Spleen (tissue), 11 donors: ENCODE results near the gene PEAK3. TPM values are rescaled to one million over a fixed set of nuclear protein-coding genes. Genes with fewer than 3 reads are reported as not detected.

Experiments used
- DNase-seq: peaks from one replicate; pipeline ENCODE4 v3.0.0-alpha.2; 2020
- H3K27ac ChIP-seq, 8 donors: fragments of 200-600 bp; sonication (generic) in 7 of 8; 1 replicate in 4 of 8; 2 replicates in 4 of 8; pipeline versions ENCODE4 v1.5.0 to v1.8.0; 2016 to 2021; ENCODE audit warnings: inconsistent platforms in 4 of 8, mild to moderate bottlenecking in 4 of 8, moderate library complexity in 1 of 8
- H3K27me3 ChIP-seq, 7 donors: fragments of 200-600 bp; sonication (generic) in 6 of 7; replicated peaks in 1 of 7; 1 replicate in 4 of 7; 2 replicates in 3 of 7; pipeline versions ENCODE4 v1.5.0 to v1.8.0; 2016 to 2021; ENCODE audit warnings: inconsistent platforms in 3 of 7, mild to moderate bottlenecking in 1 of 7
- H3K36me3 ChIP-seq, 6 donors: fragments of 200-600 bp; sonication (generic) in 5 of 6; 1 replicate in 4 of 6; 2 replicates in 2 of 6; pipeline versions ENCODE4 v1.5.0 to v1.8.0; 2016 to 2021; ENCODE audit warnings: inconsistent platforms in 2 of 6
- H3K4me1 ChIP-seq, 6 donors: fragments of 200-600 bp; sonication (generic) in 5 of 6; 1 replicate in 3 of 6; 2 replicates in 3 of 6; pipeline versions ENCODE4 v1.5.0 to v1.8.0; 2016 to 2021; ENCODE audit warnings: inconsistent platforms in 3 of 6
- H3K4me3 ChIP-seq, 8 donors: fragments of 200-600 bp; sonication (generic) in 7 of 8; 1 replicate in 4 of 8; 2 replicates in 4 of 8; pipeline versions ENCODE4 v1.5.0 to v1.8.0; 2016 to 2021; ENCODE audit warnings: inconsistent platforms in 4 of 8, mild to moderate bottlenecking in 4 of 8, moderate library complexity in 2 of 8
- H3K9me3 ChIP-seq, 8 donors: fragments of 200-600 bp; sonication (generic) in 7 of 8; 1 replicate in 4 of 8; 2 replicates in 4 of 8; pipeline versions ENCODE4 v1.5.0 to v1.8.0; 2016 to 2021; ENCODE audit warnings: inconsistent platforms in 4 of 8
- CTCF ChIP-seq, 11 experiments: fragments of 200-600 bp in 7 of 11; fragments of 450-650 bp in 4 of 11; sonication (generic) in 4 of 11; IDR thresholded peaks in 8 of 11; conservative IDR thresholded peaks in 3 of 11; 1 replicate in 7 of 11; 2 replicates in 4 of 11; pipeline versions ENCODE4 v1.4.0 to v1.8.0; 2016 to 2021; ENCODE audit warnings: antibody characterized with exemption in 11 of 11, inconsistent platforms in 4 of 11, mild to moderate bottlenecking in 1 of 11
- POLR2A ChIP-seq, 3 donors: fragments of 450-650 bp; IDR thresholded peaks; one replicate each; pipeline ENCODE4 v1.5.1; 2017; ENCODE audit warnings: antibody characterized with exemption in 3 of 3, mild to moderate bottlenecking in 1 of 3
- POLR2AphosphoS5 ChIP-seq, 3 donors: sonication (generic); formaldehyde crosslinking; IDR thresholded peaks; one replicate each; pipeline ENCODE4 v1.5.1; 2017; ENCODE audit warnings: antibody characterized with exemption in 3 of 3
- WGBS, 5 donors: extraction: QIAGEN DNeasy Blood & Tissue Kit in 3 of 5; methylation state at CpG; one replicate each; pipeline versions ENCODE4 v1.1.5 to v1.1.7; 2013 to 2018; 5-methylcytosine and 5-hydroxymethylcytosine counted together
- intact Hi-C: fragments of 100-400 bp; cut with DNase I; formaldehyde crosslinking; loops from one replicate; pipeline ENCODE4 v1.15.0; 2023; ENCODE audit warnings: low total_unique reads
- polyA plus RNA-seq, 3 donors: library from polyadenylated mRNA; stranded (reverse); fragments of 200-250 nt; gene quantifications; one replicate each; pipeline ENCODE4 v1.2.1, GENCODE V29; 2013
- total RNA-seq, 7 donors: library from RNA; depleted of rRNA in 3 of 7; stranded (reverse); fragments of >200 nt in 3 of 7; fragmentation: NEBNext Ultra II Directional in 4 of 7; extraction: Animal tissue kit (Norgen Biotek cat#: 25700) in 4 of 7; gene quantifications; one replicate each; pipeline versions ENCODE4 v1.1.0 to v1.2.1, GENCODE V29; 2016 to 2021
- donor health status: healthy with polysubstance abuse.
- donor health status: DM: no; HTN: no; CAD: no; lungs with moderate emphysema.
- donor health status: DM: no; HTN: no; CAD: no.
- donor health status: Bipolar disorder and iron deficiency.
- donor health status: healthy.
- donor health status: DM: no; HTN: no; CAD: no.
- donor health status: DM: yes; HTN: yes; CAD: no.

PEAK3 gene
- total and polyA plus RNA-seq, 10 donors = 0.30 to 17.4 (median 6.4) TPM

DNA sequence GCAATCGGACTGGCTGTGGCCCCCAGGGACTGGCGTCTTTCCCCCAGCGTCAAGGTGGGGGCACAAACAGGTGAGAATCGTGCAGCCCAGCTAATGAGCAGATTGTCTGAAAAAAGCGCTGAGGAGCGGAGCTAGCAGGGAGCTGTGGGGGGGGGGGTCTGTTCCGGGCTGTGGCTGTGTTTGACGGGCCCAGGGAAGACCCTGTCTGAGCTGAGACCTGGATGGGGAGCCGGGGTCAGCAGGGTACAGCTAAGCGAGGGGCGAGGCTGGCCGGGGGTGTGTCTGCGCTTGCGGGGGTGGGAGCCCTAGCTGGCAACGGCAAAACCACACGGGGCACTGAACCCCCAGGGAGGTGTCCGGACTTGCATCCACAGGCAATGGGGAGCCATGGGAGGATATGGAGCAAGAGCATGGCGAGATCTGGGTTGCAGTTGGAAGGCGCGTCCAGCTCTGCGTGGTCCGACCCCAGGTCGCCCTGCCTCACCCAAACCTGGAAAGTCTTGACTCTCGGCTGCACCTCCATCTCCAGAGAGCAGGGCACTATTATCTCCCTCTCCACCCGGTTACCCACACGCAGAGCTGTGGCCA lies 21.3 kb upstream of the PEAK3 start:
- intact Hi-C loops = no loop called here

GRCh38 chr19:2302319-2303210 lies 20.6 kb upstream of the PEAK3 start:
- H3K36me3 ChIP-seq = no peaks in the 10 kb centered on the region
- intact Hi-C loops = no loop called here
- H3K27me3 ChIP-seq = peaks cover 0 to 66% (median 26%) of the 10 kb centered on the region in 7 donors

More for the DNA sequence above, 21.3 kb upstream of the PEAK3 start:
- Histone ChIP-seq H3K9me3 (no peaks in the 10 kb centered on the region), H3K27ac (peak overlapping the region in 1 of 8 donors; percentile 78), H3K27me3 (peaks cover 0 to 72% (median 31%) of the 10 kb centered on the region in 7 donors), H3K4me3 (peak overlapping the region in 2 of 8 donors; percentile 2 to 46), H3K36me3 (no peaks in the 10 kb centered on the region), H3K4me1 (peaks cover 6 to 76% (median 44%) of the 10 kb centered on the region in 6 donors)
- 46 to 68% (median 58%) methylated on average over 23 to 26 of the region's 26 CpGs for WGBS, 5 donors
- DNase-seq = no peak
- TF ChIP-seq CTCF (IDR thresholded peaks at IDR 0.05 in 8 of 11, conservative IDR thresholded peaks at IDR 0.05 in 3 of 11) (no peak), POLR2AphosphoS5 (IDR thresholded peaks at IDR 0.05) (peak in 1 of 3 donors; percentile 57), POLR2A (IDR thresholded peaks at IDR 0.05) (no peak)

DNA sequence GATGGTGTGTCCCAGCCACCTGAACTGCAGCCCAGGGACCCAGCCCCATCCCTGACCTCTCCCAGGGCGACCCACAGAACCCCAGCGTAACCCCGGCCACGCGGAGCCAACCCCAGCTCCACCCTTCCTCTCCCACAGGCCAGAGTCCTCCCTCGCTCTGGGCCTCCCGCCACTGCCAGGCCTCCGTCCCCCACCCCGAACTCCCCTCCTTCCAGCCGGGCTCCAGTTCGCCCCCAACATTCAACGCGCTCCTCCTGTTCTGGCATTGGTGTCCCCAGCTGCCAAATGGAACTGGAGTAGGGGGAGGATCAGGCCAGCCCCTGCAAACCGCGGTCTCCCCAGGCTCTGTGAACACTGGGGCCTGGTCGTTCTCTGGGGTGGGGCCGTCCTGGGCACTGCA lies 18.6 kb upstream of the PEAK3 start:
- H3K36me3 ChIP-seq = peaks cover 0 to 8% (median 0%) of the 10 kb centered on the region in 6 donors
- H3K27ac ChIP-seq = peak overlapping the region in 2 of 8 donors; percentile 32 to 59
- no peaks in the 10 kb centered on the region for H3K9me3 ChIP-seq
- intact Hi-C loops = no loop called here
- H3K4me1 ChIP-seq = peaks cover 6 to 81% (median 39%) of the 10 kb centered on the region in 6 donors
- 56 to 80% (median 66%) methylated on average over 17 of the region's 17 CpGs for WGBS, 5 donors
- H3K4me3 ChIP-seq = no peak overlapping the region
- H3K27me3 ChIP-seq = peaks cover 0 to 53% (median 12%) of the 10 kb centered on the region in 7 donors
- no peak for DNase-seq
- TF ChIP-seq POLR2AphosphoS5 (IDR thresholded peaks at IDR 0.05) = peak in 1 of 3 donors; percentile 74
- TF ChIP-seq POLR2A (IDR thresholded peaks at IDR 0.05) = no peak
- TF ChIP-seq CTCF (IDR thresholded peaks at IDR 0.05 in 8 of 11, conservative IDR thresholded peaks at IDR 0.05 in 3 of 11) = no peak

More at GRCh38 chr19:2302319-2303210, 20.6 kb upstream of the PEAK3 start:
- Histone ChIP-seq H3K9me3 (no peaks in the 10 kb centered on the region), H3K4me3 (peak overlapping the region in 5 of 8 donors; percentile 2 to 46 (median 14)), H3K4me1 (peaks cover 6 to 78% (median 39%) of the 10 kb centered on the region in 6 donors), H3K27ac (peak overlapping the region in 5 of 8 donors; percentile 20 to 78 (median 36))
- WGBS, 5 donors = 7 to 11% (median 9%) methylated on average over 40 to 62 of the region's 62 CpGs
- TF ChIP-seq POLR2A (IDR thresholded peaks at IDR 0.05) = no peak
- TF ChIP-seq POLR2AphosphoS5 (IDR thresholded peaks at IDR 0.05) = peak; percentile 65 to 89 (median 77)
- DNase-seq = peak; percentile 87

DNA sequence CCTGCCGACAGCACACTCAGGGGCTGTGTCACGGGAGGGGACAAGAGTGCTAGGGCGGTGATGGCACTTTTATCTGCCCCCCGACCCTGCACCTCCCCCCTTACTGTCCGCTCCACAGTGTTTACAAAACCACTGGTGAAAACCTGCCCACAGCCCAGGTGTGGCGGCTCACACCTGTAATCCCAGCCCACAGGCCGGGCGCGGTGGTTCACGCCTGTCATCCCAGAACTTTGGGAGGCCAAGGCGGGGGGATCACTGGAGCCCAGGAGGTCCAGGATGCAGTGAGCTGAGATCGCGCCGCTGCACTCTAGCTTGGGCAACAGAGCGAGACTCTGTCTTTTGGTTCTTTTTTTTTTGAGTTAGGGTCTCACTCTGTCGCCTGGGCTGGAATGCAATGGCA lies 14.2 kb upstream of the PEAK3 start:
- H3K27me3 ChIP-seq = peaks cover 0 to 51% (median 17%) of the 10 kb centered on the region in 7 donors
- no peak overlapping the region for H3K4me3 ChIP-seq
- DNase-seq = peak; percentile 74
- intact Hi-C loops = no loop called here
- H3K9me3 ChIP-seq = no peaks in the 10 kb centered on the region
- no peak overlapping the region for H3K27ac ChIP-seq
- peaks cover 0 to 52% (median 3%) of the 10 kb centered on the region in 6 donors for H3K36me3 ChIP-seq
- TF ChIP-seq POLR2AphosphoS5 (IDR thresholded peaks at IDR 0.05) (peak in 2 of 3 donors; percentile 19 to 65), CTCF (IDR thresholded peaks at IDR 0.05 in 8 of 11, conservative IDR thresholded peaks at IDR 0.05 in 3 of 11) (no peak)
- 86 to 92% (median 88%) methylated on average over 15 to 16 of the region's 16 CpGs for WGBS, 5 donors
- peaks cover 9 to 92% (median 51%) of the 10 kb centered on the region in 6 donors for H3K4me1 ChIP-seq
